GM12878 (cell line): ENCODE measurements around the gene ANKRD11. TPM values are rescaled to one million over a fixed set of nuclear protein-coding genes. Genes with fewer than 3 reads are reported as not detected.

Experiments
- ATAC-seq: fragments of 200-7000 bp; cut with Tn5 transposase; 3 replicates; pipeline ENCODE4 v1.9.1; 2020; ENCODE audit warnings: mild to moderate bottlenecking, moderate library complexity
- BruUV-seq: library from RNA; stranded (reverse); fragments of 400-500 nt; replicated peaks from 2 replicates; lab custom pipeline; 2021; lab: Mats Ljungman, UMichigan
- CTCF ChIA-PET: fragments of 300-600 bp; sonication (Branson Sonifier 250); formaldehyde crosslinking; extraction: SDS; loops from one replicate; lab custom pipeline; 2021; ENCODE audit warnings: inconsistent platforms; lab: Yijun Ruan, JAX
- POLR2A ChIA-PET: fragments of 350-600 bp; formaldehyde crosslinking; extraction: SDS; loops from one replicate; lab custom pipeline; 2021; ENCODE audit warnings: inconsistent platforms; lab: Charles Lee
- RAD21 ChIA-PET: fragments of 300-600 bp; sonication (Branson Sonifier 250); formaldehyde crosslinking; loops from one replicate; lab custom pipeline; 2023; ENCODE audit warnings: antibody characterized with exemption; ENCODE audit not compliant: unreplicated experiment; lab: Charles Lee
- SMC1A ChIA-PET: fragments of 300-600 bp; sonication (Branson Sonifier 250); formaldehyde crosslinking; loops from one replicate; lab custom pipeline; 2023; ENCODE audit not compliant: unreplicated experiment, uncharacterized antibody; lab: Charles Lee
- DNase-seq: peaks from one replicate; pipeline ENCODE4 v3.0.0-alpha.2; 2011; ENCODE audit warnings: low read depth, low spot score
- FAIRE-seq: peaks from 3 replicates; lab custom pipeline; 2011; peaks lifted over from hg19 to GRCh38; lab: Jason Lieb, UNC
- H2AFZ ChIP-seq: 2 replicates; pipeline ENCODE4 v1.6.0; 2011; ENCODE audit warnings: low read depth, low read length, control low read depth; ENCODE audit not compliant: control insufficient read depth
- H3K27ac ChIP-seq: 2 replicates; pipeline ENCODE4 v1.5.1; 2011; ENCODE audit warnings: control low read depth; ENCODE audit not compliant: control insufficient read depth, insufficient read depth
- H3K27me3 ChIP-seq, 2 experiments: replicated peaks in 1 of 2; 2 replicates each; pipeline versions ENCODE4 v1.6.0 to v1.6.1; 2011; ENCODE audit warnings: low read length in 1 of 2; ENCODE audit not compliant: control insufficient read depth in 2 of 2, insufficient read depth in 2 of 2
- H3K36me3 ChIP-seq, 2 experiments: 2 replicates each; pipeline ENCODE4 v1.5.1; 2011; ENCODE audit warnings: low read length in 1 of 2; ENCODE audit not compliant: control insufficient read depth in 2 of 2, insufficient read depth in 2 of 2
- H3K4me1 ChIP-seq: 2 replicates; pipeline ENCODE4 v1.6.1; 2011; ENCODE audit warnings: mild to moderate bottlenecking, low read length, moderate library complexity, mixed read lengths; ENCODE audit not compliant: control insufficient read depth, insufficient read depth
- H3K4me2 ChIP-seq: 2 replicates; pipeline ENCODE4 v1.6.0; 2011; ENCODE audit warnings: control low read depth; ENCODE audit not compliant: control insufficient read depth, insufficient read depth
- H3K4me3 ChIP-seq: fragments of 200-600 bp; sonication (generic); 2 replicates; pipeline ENCODE4 v1.5.1; 2016
- H3K79me2 ChIP-seq: 2 replicates; pipeline ENCODE4 v1.6.0; 2011; ENCODE audit warnings: low read length; ENCODE audit not compliant: control insufficient read depth, insufficient read depth
- H3K9ac ChIP-seq: 2 replicates; pipeline ENCODE4 v1.8.0; 2011; ENCODE audit warnings: low read length, control low read depth, mixed read lengths; ENCODE audit not compliant: control insufficient read depth, insufficient read depth
- H3K9me3 ChIP-seq: replicated peaks from 3 replicates; pipeline ENCODE4 v1.5.1; 2011; ENCODE audit warnings: mild to moderate bottlenecking, low read length; ENCODE audit not compliant: control insufficient read depth, insufficient read depth
- H4K20me1 ChIP-seq: 2 replicates; pipeline ENCODE4 v1.6.0; 2011; ENCODE audit not compliant: control insufficient read depth, insufficient read depth
- CBFB ChIP-seq: IDR thresholded peaks from 2 replicates; pipeline ENCODE4 v1.6.1; 2016; ENCODE audit warnings: antibody characterized with exemption, low read depth
- CBX3 ChIP-seq: fragments of 200-600 bp; sonication (generic); IDR thresholded peaks from 2 replicates; pipeline ENCODE4 v1.6.1; 2016; ENCODE audit warnings: low read depth, borderline replicate concordance
- POLR2AphosphoS5 ChIP-seq: IDR thresholded peaks from 2 replicates; pipeline ENCODE4 v1.6.1; 2011; ENCODE audit warnings: mild to moderate bottlenecking, low read length, inconsistent platforms
- SREBF1 ChIP-seq: IDR thresholded peaks from 2 replicates; pipeline ENCODE4 v1.6.1; 2012; ENCODE audit warnings: mild to moderate bottlenecking, low read length
- SUPT20H ChIP-seq: IDR thresholded peaks from 2 replicates; pipeline ENCODE4 v1.6.1; 2011; ENCODE audit warnings: low read depth, mild to moderate bottlenecking, low read length, moderate library complexity, borderline replicate concordance; ENCODE audit not compliant: control insufficient read depth
- TCF12 ChIP-seq: IDR thresholded peaks from 2 replicates; pipeline ENCODE4 v1.6.1; 2011; ENCODE audit warnings: low read depth, mild to moderate bottlenecking, low read length
- WGBS: methylation state at CpG from one replicate; pipeline ENCODE4 v1.1.6; 2016; ENCODE audit warnings: low lambda C conversion rate; ENCODE audit not compliant: insufficient replicate concordance, insufficient coverage; ENCODE audit errors: missing lambda C conversion rate; 5-methylcytosine and 5-hydroxymethylcytosine counted together
- in situ Hi-C: fragments of 300-500 bp; cut with MboI; formaldehyde crosslinking; loops from 9 replicates; pipeline ENCODE4 v1.14.3; 2018; ENCODE audit warnings: mixed read lengths
- intact Hi-C: fragments of 100-400 bp; cut with micrococcal nuclease; formaldehyde crosslinking; loops from one replicate; pipeline ENCODE4 v1.14.2; 2022; ENCODE audit not compliant: unreplicated experiment
- polyA plus RNA-seq, 11 experiments: library from polyadenylated mRNA; depleted of rRNA in 4 of 11; unstranded in 6 of 11; stranded (reverse) in 5 of 11; fragments of >200 nt; fragmentation: Nextera tagmentation in 4 of 11; fragmentation: Illumina TruSeq in 1 of 11; extraction: Ambion mirVana in 4 of 11; extraction: Trizol in 1 of 11; gene quantifications; 1 replicate in 1 of 11; 2 replicates in 10 of 11; pipeline versions ENCODE4 v1.2.1 to v1.2.3, GENCODE V29; 2011 to 2016; ENCODE audit warnings: inconsistent platforms in 2 of 11, missing spikeins in 2 of 11, low read depth in 1 of 11
- total RNA-seq, 4 experiments: library from RNA; depleted of rRNA in 3 of 4; stranded (reverse); fragments of >200 nt in 3 of 4; fragmentation: Illumina TruSeq in 1 of 4; extraction: Trizol in 1 of 4; gene quantifications; 2 replicates each; pipeline versions ENCODE4 v1.2.1 to v1.2.3, GENCODE V29; 2013 to 2021

ANKRD11 gene
- total and polyA plus RNA-seq, 10 of the 15 experiments (the other 5 are each of a cell fraction or from before 2014, with no cell fraction given), result 5.1 to 103 (median 27.4) TPM

DNA sequence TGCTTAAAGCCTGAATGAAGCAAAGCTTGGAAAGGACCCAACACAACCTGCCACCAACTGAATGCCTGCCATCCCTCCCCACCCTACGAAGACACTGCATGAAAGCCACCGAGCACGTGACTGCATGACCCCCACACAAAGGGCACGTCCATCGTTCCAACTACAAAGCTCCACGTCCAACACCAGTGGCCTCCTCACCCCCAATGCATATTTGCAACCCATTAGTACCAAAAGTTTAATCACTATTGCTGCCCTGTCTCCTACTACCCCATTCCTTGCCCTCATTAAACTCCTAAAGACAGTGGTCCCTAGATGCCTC lies 43.4 kb downstream of the ANKRD11 start:
- RAD21 ChIA-PET, result interaction anchor here (1.6 kb wide), 1 partner anchor 39 kb away, joined by 3 read pairs; no protein-coding TSS in a partner anchor
- in situ Hi-C loops, result no loop called here
- intact Hi-C loops, result no loop called here
- BruUV-seq, result no TSS peak
- TF ChIP-seq SREBF1 (no peak), CBFB (no peak), TCF12 (no peak), CBX3 (no peak), POLR2AphosphoS5 (0 out of 2 replicates have a peak, but pooled peaks have one; percentile 37), SUPT20H (no peak)
- peaks cover 47% of the 10 kb centered on the region for H4K20me1 ChIP-seq
- no peaks in the 10 kb centered on the region for H3K9me3 ChIP-seq
- H3K4me3 ChIP-seq, result no peak overlapping the region
- WGBS, result 79% methylated on average over 6 of the region's 6 CpGs
- H3K9ac ChIP-seq, result no peak overlapping the region
- H3K27me3 ChIP-seq, result no peaks in the 10 kb centered on the region
- H3K36me3 ChIP-seq, result no peaks in the 10 kb centered on the region; a peak in 2 of 4 replicates
- SMC1A ChIA-PET, result interaction anchor here (0.9 to 1.5 kb wide), 5 partner anchors 14 to 103 kb away, joined by 3 to 5 read pairs (median 3); no protein-coding TSS in a partner anchor
- FAIRE-seq (no peak), ATAC-seq (no peak), DNase-seq (no peak)
- H3K4me1 ChIP-seq, result peaks cover 46% of the 10 kb centered on the region
- no peak overlapping the region; the same call in 1 of the 2 replicates for H3K4me2 ChIP-seq
- no peak overlapping the region for H2AFZ ChIP-seq
- CTCF ChIA-PET, result interaction anchor here (1.7 kb wide), 1 partner anchor 30 kb away, joined by 4 read pairs; no protein-coding TSS in a partner anchor
- peaks cover 93% of the 10 kb centered on the region for H3K79me2 ChIP-seq
- POLR2A ChIA-PET, result interaction anchor here (0.5 to 1.0 kb wide), 2 partner anchors 9 to 49 kb away, joined by 3 to 4 read pairs; no protein-coding TSS in a partner anchor
- H3K27ac ChIP-seq, result no peak overlapping the region
